Lower lobe of right lung (tissue), 2 donors: Measurements from ENCODE around the gene DDX49. TPM values are rescaled to one million over a fixed set of nuclear protein-coding genes. Genes with fewer than 3 reads are reported as not detected.
A peak's percentile ranks its signal among the peaks of the same experiment; 100 is the strongest.

Experiments used
- ATAC-seq, 2 donors: fragments of 200-7000 bp; cut with Tn5 transposase; one replicate each; pipeline ENCODE4 v1.9.1; 2020 to 2022; ENCODE audit warnings: mild to moderate bottlenecking in 2 of 2, moderate library complexity in 2 of 2
- DNase-seq: peaks from one replicate; pipeline ENCODE4 v3.0.0-alpha.2; 2020
- H3K27ac ChIP-seq: fragments of 200-600 bp; one replicate; pipeline ENCODE4 v1.8.0; 2022
- H3K27me3 ChIP-seq: fragments of 200-600 bp; one replicate; pipeline ENCODE4 v1.8.0; 2022; ENCODE audit warnings: low read depth
- H3K36me3 ChIP-seq: fragments of 200-600 bp; one replicate; pipeline ENCODE4 v1.8.0; 2022; ENCODE audit warnings: mild to moderate bottlenecking
- H3K4me1 ChIP-seq: fragments of 200-600 bp; one replicate; pipeline ENCODE4 v1.8.0; 2022
- H3K4me3 ChIP-seq: fragments of 200-600 bp; one replicate; pipeline ENCODE4 v1.8.0; 2022; ENCODE audit warnings: mild to moderate bottlenecking
- H3K9me3 ChIP-seq: fragments of 200-600 bp; one replicate; pipeline ENCODE4 v1.8.0; 2022
- CTCF ChIP-seq: fragments of 200-600 bp; IDR thresholded peaks from one replicate; pipeline ENCODE4 v1.8.0; 2022; ENCODE audit warnings: antibody characterized with exemption, mild to moderate bottlenecking
- intact Hi-C: fragments of 100-400 bp; cut with DNase I; formaldehyde crosslinking; loops from one replicate; pipeline ENCODE4 v1.11.0; 2022
- total RNA-seq: library from RNA; stranded (reverse); fragmentation: NEBNext Ultra II Directional; extraction: Animal tissue kit (Norgen Biotek cat#: 25700); gene quantifications from one replicate; pipeline ENCODE4 v1.2.1, GENCODE V29; 2021
- donor health status: DM: no; HTN: yes; CAD: no; lungs with severe emphysema.

Gene DDX49
- total RNA-seq, 1 donor from 2014 or later: 32.2 TPM

- Histone ChIP-seq H3K27me3 (no peaks in the 10 kb centered on the region), H3K27ac (no peak overlapping the region), H3K9me3 (no peaks in the 10 kb centered on the region), H3K4me1 (no peaks in the 10 kb centered on the region), H3K36me3 (peaks cover 47% of the 10 kb centered on the region), H3K4me3 (peak overlapping the region; percentile 28)
- peak; percentile 90 to 92 for ATAC-seq
- no peak for TF ChIP-seq CTCF
- intact Hi-C loops: no loop called here
- DNase-seq: peak; percentile 88
Measured at GRCh38 chr19:18932216-18932841, 12.8 kb downstream of the DDX49 start.

- Histone ChIP-seq H3K36me3 (peaks cover 41% of the 10 kb centered on the region), H3K9me3 (no peaks in the 10 kb centered on the region), H3K27me3 (no peaks in the 10 kb centered on the region), H3K4me1 (no peaks in the 10 kb centered on the region), H3K4me3 (no peak overlapping the region), H3K27ac (no peak overlapping the region)
- intact Hi-C loops: no loop called here
- DNase-seq: no peak
- TF ChIP-seq CTCF: no peak
- ATAC-seq: no peak
Measured at GRCh38 chr19:18933297-18933696, 13.8 kb downstream of the DDX49 start.

DNA sequence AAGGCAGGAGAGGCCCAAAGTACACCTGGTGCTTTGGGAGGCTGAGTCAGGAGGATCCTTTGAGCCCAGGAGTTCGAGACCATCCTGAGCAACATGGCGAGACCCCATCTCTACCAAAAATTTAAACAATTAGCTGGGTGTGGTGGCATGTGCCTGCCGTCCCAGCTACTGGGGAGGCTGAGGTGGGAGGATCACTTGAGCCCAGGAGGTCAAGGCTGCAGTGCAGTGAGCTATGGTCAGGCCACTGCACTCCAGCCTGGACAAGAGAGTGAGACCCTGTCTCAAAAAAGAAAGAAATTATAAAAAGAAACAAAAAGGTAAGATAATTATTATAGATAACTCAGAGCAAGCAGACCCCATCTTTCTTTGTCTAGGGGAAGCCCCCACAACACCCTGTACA is 19.6 kb downstream of the DDX49 start:
- no peak overlapping the region for H3K4me3 ChIP-seq
- DNase-seq (no peak), ATAC-seq (no peak)
- peaks cover 10% of the 10 kb centered on the region for H3K36me3 ChIP-seq
- TF ChIP-seq CTCF: no peak
- H3K4me1 ChIP-seq: peaks cover 14% of the 10 kb centered on the region
- H3K27me3 ChIP-seq: no peaks in the 10 kb centered on the region
- intact Hi-C loops: no loop called here
- H3K9me3 ChIP-seq: no peaks in the 10 kb centered on the region
- H3K27ac ChIP-seq: no peak overlapping the region

GRCh38 chr19:18939922-18940768 is 20.6 kb downstream of the DDX49 start:
- Histone ChIP-seq H3K27ac (peak overlapping the region; percentile 28), H3K9me3 (no peaks in the 10 kb centered on the region), H3K36me3 (peaks cover 6% of the 10 kb centered on the region), H3K4me3 (peak overlapping the region; percentile 63), H3K4me1 (peaks cover 14% of the 10 kb centered on the region), H3K27me3 (no peaks in the 10 kb centered on the region)
- intact Hi-C loops: no loop called here
- DNase-seq: no peak
- no peak for TF ChIP-seq CTCF
- ATAC-seq: peak; percentile 54 to 55

DNA sequence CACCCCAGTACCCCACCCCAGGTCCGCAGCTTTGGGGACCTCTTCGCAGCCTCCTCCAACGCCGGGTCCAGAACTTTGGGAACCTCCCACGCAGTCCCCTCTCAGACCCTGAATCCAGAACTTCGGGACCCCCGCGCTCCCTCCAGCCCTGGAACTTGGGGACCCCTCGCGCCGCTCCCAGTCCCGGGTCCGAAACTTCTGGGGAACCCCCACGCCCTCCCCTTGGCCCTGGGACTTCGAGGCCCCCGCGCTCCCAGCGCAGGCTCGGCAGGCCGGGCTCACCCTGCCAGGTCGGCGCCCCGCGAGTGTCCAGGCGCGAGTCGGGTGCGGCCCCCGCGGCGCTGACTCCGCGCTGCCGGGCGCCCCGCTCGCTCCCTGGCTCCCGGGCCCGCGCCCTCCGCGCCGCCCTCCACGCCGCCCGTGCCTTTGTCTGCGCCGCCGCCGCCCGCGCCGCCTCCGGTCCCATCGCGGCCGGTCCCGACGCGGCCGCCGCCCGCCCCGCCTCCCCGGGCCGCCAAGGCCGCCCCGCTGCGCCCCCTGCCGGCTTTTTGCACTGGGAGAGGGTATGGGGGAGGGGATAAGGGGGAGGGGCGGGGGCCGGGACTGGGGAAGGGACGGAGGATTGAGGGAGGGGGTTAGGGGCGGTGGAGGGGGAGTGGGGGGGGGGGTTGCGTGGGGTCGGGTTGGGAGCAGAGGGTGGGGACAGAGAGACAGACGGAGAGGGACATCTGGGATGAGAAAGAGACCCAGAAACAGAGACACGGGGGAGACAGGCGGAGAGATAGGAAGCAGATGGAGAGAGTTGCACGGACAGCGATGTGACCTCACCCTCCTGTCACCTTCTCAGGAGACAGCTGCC is 21.5 kb downstream of the DDX49 start, which contains the start of gene HOMER3:
Gene HOMER3, minus strand, starts transcription at position 449 of the 859 bp plus-strand sequence. CDS start 2,235 bp downstream, outside the sequence.
- peak; percentile 85 for DNase-seq
- H3K27me3 ChIP-seq: no peaks in the 10 kb centered on the region
- intact Hi-C loops: no loop called here
- peak within 1 kb of the TSS; percentile 63 for H3K4me3 ChIP-seq
- H3K36me3 ChIP-seq: peaks cover 6% of the 10 kb centered on the region
- no peak for TF ChIP-seq CTCF
- ATAC-seq: peak; percentile 88
- peaks cover 14% of the 10 kb centered on the region for H3K4me1 ChIP-seq
- H3K9me3 ChIP-seq: no peaks in the 10 kb centered on the region
- H3K27ac ChIP-seq: peak within 1 kb of the TSS; percentile 28
